GM19452 (cell line): ENCODE data around the gene ZNF660.

Experiments used
- ATAC-seq: cut with Tn5 transposase; IDR thresholded peaks from one replicate; pipeline ENCODE4 v1.9.1; 2021; ENCODE audit not compliant: unreplicated experiment

Gene ZNF660

GRCh38 chr3:44628716-44629115 is 44.0 kb downstream of the ZNF660 start:
- no peak for ATAC-seq

GRCh38 chr3:44632193-44632592 is 47.4 kb downstream of the ZNF660 start:
- no peak for ATAC-seq

GRCh38 chr3:44642337-44642736 is 57.6 kb downstream of the ZNF660 start:
- ATAC-seq: no peak

GRCh38 chr3:44643024-44643423 is 58.3 kb downstream of the ZNF660 start:
- no peak for ATAC-seq

- ATAC-seq: no peak
These were observed 63.0 kb downstream of the ZNF660 start for GRCh38 chr3:44647771-44648170.

- peak; percentile 98 for ATAC-seq
These were observed 63.9 kb downstream of the ZNF660 start, which contains the start of gene ZNF35 for GRCh38 chr3:44648564-44649229. Gene ZNF35, plus strand, starts transcription at chr3:44648732. Its CDS starts 2,336 bp downstream, at chr3:44651068.
